Hematopoietic multipotent progenitor cell treated with erythropoietin and hydrocortisone succinate and interleukin-3 and kit ligand, for 6 days (in vitro differentiated cells): Measurements from ENCODE around the gene ARHGAP4.

ENCODE experiments used
- DNase-seq: peaks from one replicate; pipeline ENCODE4 v3.0.0-alpha.2; 2015

Gene ARHGAP4

GRCh38 chrX:153944140-153944799, 18.2 kb upstream of the ARHGAP4 start, which contains the start of gene RENBP:
TSS of gene RENBP (minus strand) at chrX:153944643. CDS start at chrX:153944610, 33 bp downstream.
- peak; percentile 78 for DNase-seq

DNA sequence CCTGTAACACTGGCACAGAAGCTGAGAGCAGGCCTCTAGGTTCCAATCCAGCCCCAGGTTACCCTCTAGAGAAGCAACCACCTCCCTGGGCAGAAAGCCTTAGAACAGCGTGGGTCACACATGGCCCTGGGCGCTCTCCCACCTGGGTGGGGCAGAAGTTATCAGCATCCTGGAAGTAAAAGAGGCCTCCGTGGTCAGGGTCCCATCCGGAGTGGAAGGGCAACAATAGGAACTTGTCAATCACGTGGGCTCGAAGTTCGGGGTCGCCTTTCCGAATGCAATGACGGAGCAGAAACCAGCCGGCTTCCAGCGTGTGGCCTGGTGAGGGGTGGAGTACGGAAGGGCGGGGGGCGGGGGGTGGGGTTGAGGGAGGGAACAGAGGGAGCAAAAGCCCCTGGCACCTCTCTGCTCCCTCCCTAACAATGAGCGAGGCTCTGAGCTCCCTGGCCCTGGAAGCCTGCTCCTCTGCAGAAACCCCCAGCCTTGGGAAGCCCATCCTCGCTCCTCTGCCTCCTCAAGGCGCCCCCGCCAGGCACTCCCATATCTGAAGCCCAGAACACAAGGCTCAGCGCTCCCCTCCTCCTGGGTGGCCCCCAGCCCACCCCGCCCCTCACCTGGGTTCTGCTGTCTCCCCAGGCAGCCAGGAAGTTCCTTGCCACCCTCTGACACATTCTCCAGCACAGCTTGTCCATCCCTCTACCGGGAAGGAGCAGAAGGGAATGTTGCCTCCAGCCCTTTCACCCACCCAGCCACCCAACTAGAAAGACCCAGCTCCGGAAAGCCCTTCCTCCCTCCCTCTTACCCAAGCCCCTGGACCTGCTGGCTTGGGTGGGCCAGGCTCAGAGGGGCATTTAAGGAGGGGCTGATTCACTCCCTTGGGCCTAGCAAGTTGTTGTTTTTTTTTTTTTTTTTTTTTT, 15.5 kb upstream of the ARHGAP4 start:
- peak; percentile 75 for DNase-seq

- DNase-seq, result no peak
These were observed 13.5 kb upstream of the ARHGAP4 start for GRCh38 chrX:153939573-153939972.

DNA sequence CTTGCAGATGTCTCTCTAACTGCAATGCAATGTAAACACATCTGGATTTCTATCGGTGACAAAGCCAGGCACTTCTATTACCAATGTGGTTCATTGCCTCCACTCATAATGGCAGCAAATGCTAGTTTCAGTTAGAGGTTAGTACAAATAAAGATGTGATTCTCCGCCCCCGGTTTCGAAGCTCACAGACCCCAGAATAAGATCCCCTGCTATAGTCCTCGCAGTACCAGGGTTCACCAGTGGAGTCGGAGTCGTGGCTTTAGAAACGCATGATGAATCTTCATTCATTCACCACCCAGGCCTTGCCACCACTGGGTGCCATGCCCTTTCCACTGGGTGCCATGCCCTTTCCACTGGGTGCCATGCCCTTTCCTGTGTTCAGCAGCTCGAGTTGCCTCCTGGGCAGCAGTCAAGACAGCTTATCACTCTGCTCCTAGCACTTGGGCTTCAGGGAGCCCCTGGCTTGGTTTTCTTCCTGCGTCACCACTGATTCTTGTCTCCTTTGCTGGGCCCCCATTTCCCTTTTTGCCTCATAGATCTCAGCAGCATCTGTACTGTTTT, 12.2 kb upstream of the ARHGAP4 start:
- DNase-seq, result peak; percentile 47

DNA sequence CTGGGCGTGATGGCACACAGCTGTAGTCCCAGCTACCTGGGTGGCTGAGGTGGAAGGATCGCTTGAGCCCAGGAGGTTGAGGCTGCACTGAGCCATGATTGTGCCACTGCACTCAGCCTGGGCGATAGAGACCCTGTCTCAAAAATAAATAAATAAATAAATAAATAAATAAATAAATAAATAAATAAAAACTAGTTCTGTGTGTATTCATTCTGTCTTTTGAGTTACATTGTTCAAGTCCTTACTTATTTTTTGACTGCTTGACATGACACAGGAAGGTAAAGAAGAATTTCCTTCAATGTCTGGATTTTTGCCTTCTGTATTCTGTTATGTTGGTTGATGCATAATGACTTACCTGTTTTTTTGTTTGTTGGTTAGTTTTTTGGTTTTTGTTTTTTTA, 11.0 kb upstream of the ARHGAP4 start:
- DNase-seq, result no peak

GRCh38 chrX:153935326-153935851, 9.3 kb upstream of the ARHGAP4 start:
- DNase-seq, result no peak

DNA sequence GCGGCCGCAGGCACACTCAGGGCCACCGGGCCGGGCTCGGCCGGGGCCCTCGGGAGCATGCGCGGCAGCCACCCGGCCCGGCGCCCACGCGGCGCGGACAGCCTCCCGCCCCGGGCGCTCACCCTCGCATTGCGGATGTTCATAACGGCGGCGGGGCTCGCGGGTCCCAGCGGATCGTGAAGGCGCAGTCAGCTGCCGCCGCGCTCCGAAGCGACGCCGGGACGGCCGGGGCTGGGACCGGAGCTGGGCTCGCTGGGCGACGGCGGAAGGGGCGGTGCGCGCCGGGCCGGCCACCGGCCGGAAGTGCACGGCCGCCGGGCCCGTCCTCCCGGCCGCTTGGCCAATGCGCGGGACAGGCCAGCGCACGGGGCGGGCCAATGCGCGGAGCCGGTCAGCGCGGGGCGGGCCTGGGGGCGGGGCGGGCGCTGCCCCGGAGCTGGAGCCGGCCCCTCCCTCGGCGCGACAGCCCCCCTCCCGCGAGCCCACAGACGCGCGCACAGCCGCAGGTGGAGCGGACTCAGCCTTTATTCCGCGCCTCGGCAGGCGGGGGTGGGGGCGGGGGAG, 8.8 kb upstream of the ARHGAP4 start, which contains the start of gene NAA10:
TSS of gene NAA10 (minus strand) at position 276 of the 564 bp plus-strand sequence. CDS start at position 143, 133 bp downstream.
- DNase-seq, result peak; percentile 80

DNA sequence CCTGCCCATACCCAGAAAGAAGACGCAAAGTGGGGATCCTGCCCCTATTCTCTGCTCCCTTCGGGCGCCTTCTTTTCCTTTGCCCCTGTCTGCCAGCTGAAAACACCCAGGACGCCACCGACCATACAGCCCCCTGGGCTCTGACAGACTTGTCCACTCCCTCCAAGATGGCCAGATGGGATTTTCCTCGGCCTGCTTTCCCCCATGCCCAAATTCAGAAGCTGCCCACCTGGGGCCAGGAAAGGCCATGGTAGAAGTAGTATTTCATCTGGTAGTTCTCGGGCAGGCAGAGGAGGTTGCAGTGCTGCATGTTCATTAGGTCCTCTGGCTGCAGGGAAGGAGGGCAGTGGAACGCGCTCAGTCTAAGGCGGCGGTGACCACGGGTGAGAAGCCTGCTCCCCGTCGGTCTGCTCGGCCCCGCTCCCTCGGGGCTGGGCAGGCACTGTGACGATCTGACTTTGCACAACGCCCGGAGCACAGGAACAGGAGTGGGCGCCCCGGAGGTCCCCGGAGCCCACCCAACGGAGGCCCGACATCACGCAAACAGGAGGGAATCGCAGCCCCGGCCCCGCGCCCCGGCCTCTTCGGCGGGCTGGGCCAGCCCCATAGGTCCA, 8.2 kb upstream of the ARHGAP4 start:
- no peak for DNase-seq

GRCh38 chrX:153933748-153934147, 7.7 kb upstream of the ARHGAP4 start:
- DNase-seq, result no peak

DNA sequence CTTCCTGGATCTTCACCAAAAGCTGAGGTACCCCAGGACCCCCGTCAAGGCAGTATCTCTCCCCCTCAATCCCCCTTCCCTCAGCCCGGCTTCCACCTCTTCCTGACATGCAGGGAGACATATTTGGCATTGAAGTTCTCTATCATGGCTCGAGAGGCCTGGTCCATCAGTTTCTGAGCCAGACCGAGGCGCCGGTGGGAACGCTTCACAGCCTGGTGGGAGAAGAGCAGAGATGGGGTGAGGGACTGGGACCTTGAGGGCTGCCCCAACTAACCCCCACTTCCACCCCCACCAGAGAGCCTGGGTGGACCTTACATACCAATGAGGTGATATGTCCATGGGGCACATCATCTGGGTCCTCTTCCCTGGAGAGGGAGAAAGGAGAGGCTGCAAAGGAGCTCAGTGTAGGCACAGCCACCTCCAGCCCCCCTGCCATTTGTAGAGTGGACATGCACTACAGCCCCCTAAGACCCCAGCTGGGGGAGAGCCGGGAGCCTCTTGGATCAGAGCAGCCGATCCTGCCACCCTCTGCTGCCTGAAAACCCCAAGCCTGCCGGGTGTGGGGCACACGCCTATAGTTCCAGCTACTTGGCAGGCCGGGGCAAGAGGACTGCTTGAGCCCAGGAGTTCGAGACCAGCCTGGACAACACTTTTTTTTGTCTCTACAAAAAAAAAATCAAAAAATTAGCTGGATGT, 6.3 kb upstream of the ARHGAP4 start:
- DNase-seq, result no peak

GRCh38 chrX:153931748-153932147, 5.7 kb upstream of the ARHGAP4 start:
- no peak for DNase-seq

- no peak for DNase-seq
These were observed 5.1 kb upstream of the ARHGAP4 start for GRCh38 chrX:153931151-153931550.

DNA sequence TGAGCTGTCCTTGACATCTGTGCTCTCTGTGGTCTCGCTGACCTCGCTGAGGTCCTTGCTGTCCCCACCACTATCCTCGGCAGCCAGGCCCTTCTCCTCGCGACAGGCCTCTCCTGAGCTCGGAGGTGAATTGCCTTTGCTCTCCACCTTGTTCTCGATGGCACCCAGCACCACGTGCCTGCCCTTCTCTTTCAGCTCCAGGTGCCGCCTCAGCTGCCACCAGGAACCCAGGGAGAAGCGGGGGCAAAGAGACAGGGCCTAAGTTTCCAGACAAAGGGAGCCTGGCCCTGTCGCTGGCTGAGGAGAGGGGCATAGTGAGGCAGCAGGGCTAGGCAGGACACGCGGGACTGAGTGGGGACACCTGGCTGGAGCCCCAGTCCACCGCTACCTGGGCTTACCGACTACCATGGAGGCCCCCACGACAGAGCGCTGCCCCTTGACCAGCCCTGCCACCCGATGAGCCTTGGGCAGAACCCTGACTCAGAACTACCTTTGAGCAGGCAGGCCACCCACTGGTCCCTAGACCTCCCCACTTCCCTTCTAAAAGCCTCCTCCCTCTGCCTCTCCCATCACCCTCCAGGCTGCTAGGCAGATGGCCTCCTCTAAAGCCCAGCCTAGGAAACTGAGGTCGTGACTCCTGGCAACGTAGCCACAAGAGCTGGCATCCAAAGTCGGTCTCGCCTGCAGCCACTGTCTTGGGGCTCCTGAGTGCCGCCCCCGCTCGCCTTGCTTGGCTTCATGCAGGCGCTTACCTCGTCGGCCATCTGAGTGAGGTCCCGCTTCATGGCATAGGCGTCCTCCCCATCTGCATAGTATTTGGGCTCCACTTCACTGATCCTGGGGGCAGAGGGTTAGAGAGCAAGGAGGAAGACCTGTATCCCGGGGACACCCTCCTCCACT, 4.2 kb upstream of the ARHGAP4 start:
- DNase-seq, result no peak

GRCh38 chrX:153929576-153929975, 3.5 kb upstream of the ARHGAP4 start:
- no peak for DNase-seq

DNA sequence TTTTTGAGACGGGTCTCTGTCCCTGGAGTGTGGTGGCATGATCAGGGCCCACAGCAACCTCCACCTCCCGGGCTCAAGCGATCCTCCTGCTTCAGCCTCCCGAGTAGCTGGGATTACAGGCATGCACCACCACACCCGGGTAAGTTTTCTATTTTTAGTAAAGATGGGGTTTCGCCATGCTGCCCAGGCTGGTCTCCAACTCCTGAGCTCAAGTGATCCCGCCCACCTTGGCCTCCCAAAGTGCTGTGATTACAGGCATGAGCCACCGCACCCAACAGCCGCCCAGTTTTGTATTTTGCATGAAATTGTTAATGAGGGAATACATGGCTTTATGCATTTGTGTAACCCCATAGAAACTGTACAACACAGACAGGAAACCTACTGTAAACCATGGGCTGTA, 2.8 kb upstream of the ARHGAP4 start:
- DNase-seq, result no peak

- peak; percentile 95 for DNase-seq
These were observed 2.1 kb upstream of the ARHGAP4 start for GRCh38 chrX:153927922-153928760.

GRCh38 chrX:153927672-153927921, 1.5 kb upstream of the ARHGAP4 start:
- DNase-seq, result no peak

- peak; percentile 82 for DNase-seq
These were observed 1.0 kb upstream of the ARHGAP4 start for GRCh38 chrX:153926858-153927671.

DNA sequence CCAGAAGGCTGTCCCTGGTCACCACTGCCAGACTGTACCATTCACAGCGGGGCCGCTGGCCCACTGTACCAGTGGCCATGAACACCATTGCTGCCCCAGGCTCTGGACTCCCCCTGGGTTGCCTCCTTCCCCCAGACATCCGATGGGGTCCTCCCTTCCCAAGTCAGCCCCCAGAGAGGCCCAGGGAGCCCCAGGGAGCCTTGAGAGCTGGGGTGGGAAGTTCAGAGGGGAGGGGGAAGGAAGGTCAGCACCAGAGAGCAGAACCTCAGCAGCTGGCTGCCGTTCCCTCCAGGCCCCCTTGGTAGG, 441 bp upstream of the ARHGAP4 start:
- no peak for DNase-seq

DNA sequence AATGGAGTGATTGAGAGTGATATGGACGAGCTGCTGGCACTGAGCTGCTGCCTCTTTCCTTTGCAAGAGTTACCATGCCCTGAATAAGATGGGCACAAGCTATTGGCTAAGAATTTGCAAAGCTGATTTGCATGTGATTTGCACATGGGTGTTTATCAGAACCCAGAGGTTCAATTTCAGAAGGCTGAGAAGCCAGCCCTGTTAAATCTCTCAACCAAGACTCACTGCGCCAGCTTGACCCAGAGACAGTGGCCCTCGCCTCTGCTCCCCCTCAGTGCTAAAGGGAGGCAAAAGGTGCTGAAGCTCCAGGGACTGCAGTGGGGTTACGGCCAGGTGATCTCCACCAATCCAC, 701 bp downstream of the ARHGAP4 start:
- peak; percentile 62 for DNase-seq
